CD14-positive monocyte (primary cell): ENCODE results near the gene KRTAP5-6. TPM values are rescaled to one million over a fixed set of nuclear protein-coding genes. Genes with fewer than 3 reads are reported as not detected.

Source experiments
- DNase-seq, 3 donors: peaks; one replicate each; pipeline ENCODE4 v3.0.0-alpha.2; 2011 to 2022
- H2AFZ ChIP-seq: 2 replicates; pipeline ENCODE4 v1.6.0; 2012; ENCODE audit warnings: mild to moderate bottlenecking, low read depth, low read length, inconsistent platforms; ENCODE audit not compliant: insufficient read depth, poor library complexity, severe bottlenecking
- H3K27ac ChIP-seq, 2 donors: 1 replicate in 1 of 2; 2 replicates in 1 of 2; pipeline ENCODE4 v1.5.1; 2012 to 2013; ENCODE audit warnings: low read length in 2 of 2, control low read depth in 1 of 2, inconsistent platforms in 1 of 2, low read depth in 1 of 2, mild to moderate bottlenecking in 1 of 2
- H3K27me3 ChIP-seq, 2 donors: one replicate each; pipeline versions ENCODE4 v1.6.0 to v1.6.1; 2011 to 2013; ENCODE audit warnings: low read length in 2 of 2; ENCODE audit not compliant: control insufficient read depth in 2 of 2, insufficient read depth in 2 of 2
- H3K36me3 ChIP-seq, 2 donors: replicated peaks in 1 of 2; 1 replicate in 1 of 2; 2 replicates in 1 of 2; pipeline versions ENCODE4 v1.5.1 to v1.6.1; 2012 to 2013; ENCODE audit warnings: low read length in 2 of 2, control low read depth in 1 of 2, inconsistent platforms in 1 of 2, mild to moderate bottlenecking in 1 of 2; ENCODE audit not compliant: insufficient read depth in 2 of 2, control insufficient read depth in 1 of 2
- H3K4me1 ChIP-seq, 2 donors: 1 replicate in 1 of 2; 2 replicates in 1 of 2; pipeline versions ENCODE4 v1.5.1 to v1.6.1; 2012 to 2013; ENCODE audit warnings: low read length in 2 of 2, control low read depth in 1 of 2, inconsistent platforms in 1 of 2, mild to moderate bottlenecking in 1 of 2, moderate library complexity in 1 of 2; ENCODE audit not compliant: insufficient read depth in 2 of 2, control insufficient read depth in 1 of 2
- H3K4me2 ChIP-seq: replicated peaks from 2 replicates; pipeline ENCODE3; 2012; ENCODE audit warnings: low read length, moderate library complexity, mild to moderate bottlenecking; ENCODE audit not compliant: poor library complexity, severe bottlenecking; ENCODE audit errors: extremely low read depth
- H3K4me3 ChIP-seq, 3 experiments: fragments of 200-600 bp in 1 of 3; sonication (generic) in 1 of 3; replicated peaks in 1 of 3; 1 replicate in 2 of 3; 2 replicates in 1 of 3; pipeline ENCODE4 v1.5.1; 2011 to 2013; ENCODE audit warnings: low read length in 3 of 3, mild to moderate bottlenecking in 3 of 3, control low read depth in 2 of 3, low read depth in 2 of 3, inconsistent platforms in 1 of 3, moderate library complexity in 1 of 3
- H3K79me2 ChIP-seq: 2 replicates; pipeline ENCODE4 v1.6.0; 2012; ENCODE audit warnings: mild to moderate bottlenecking, control low read depth, inconsistent platforms, low read length, moderate library complexity; ENCODE audit not compliant: insufficient read depth
- H3K9ac ChIP-seq: 2 replicates; pipeline ENCODE4 v1.6.0; 2017; ENCODE audit warnings: low read length, mild to moderate bottlenecking; ENCODE audit not compliant: insufficient read depth, poor library complexity, severe bottlenecking
- H3K9me3 ChIP-seq, 2 donors: replicated peaks in 1 of 2; 1 replicate in 1 of 2; 2 replicates in 1 of 2; pipeline versions ENCODE4 v1.5.1 to v1.6.1; 2012 to 2013; ENCODE audit warnings: low read length in 2 of 2, control low read depth in 1 of 2; ENCODE audit not compliant: control insufficient read depth in 1 of 2, insufficient read depth in 1 of 2
- H4K20me1 ChIP-seq: 2 replicates; pipeline ENCODE4 v1.6.0; 2012; ENCODE audit warnings: mild to moderate bottlenecking, low read length, control low read depth, moderate library complexity; ENCODE audit not compliant: insufficient read depth
- H3K27ac Mint-ChIP-seq, 7 donors: one replicate each; pipeline ENCODE4 v1.8.0; 2020; ENCODE audit warnings: mild to moderate bottlenecking in 7 of 7, mixed read lengths in 7 of 7, moderate library complexity in 6 of 7, inconsistent platforms in 2 of 7
- H3K27me3 Mint-ChIP-seq, 3 donors: one replicate each; pipeline ENCODE4 v1.8.0; 2021 to 2022; ENCODE audit warnings: low read depth in 3 of 3, mild to moderate bottlenecking in 3 of 3, mixed read lengths in 3 of 3, moderate library complexity in 3 of 3, inconsistent platforms in 1 of 3
- H3K36me3 Mint-ChIP-seq, 2 donors: one replicate each; pipeline ENCODE4 v1.8.0; 2020; ENCODE audit warnings: mixed read lengths in 2 of 2, inconsistent platforms in 1 of 2, mild to moderate bottlenecking in 1 of 2
- H3K4me1 Mint-ChIP-seq: one replicate; pipeline ENCODE4 v1.8.0; 2020; ENCODE audit warnings: mild to moderate bottlenecking, mixed read lengths
- H3K4me3 Mint-ChIP-seq, 2 donors: one replicate each; pipeline ENCODE4 v1.8.0; 2020; ENCODE audit warnings: mild to moderate bottlenecking in 2 of 2, mixed read lengths in 2 of 2, moderate library complexity in 1 of 2
- H3K9me3 Mint-ChIP-seq, 7 donors: one replicate each; pipeline ENCODE4 v1.8.0; 2020 to 2022; ENCODE audit warnings: mixed read lengths in 7 of 7, mild to moderate bottlenecking in 6 of 7, moderate library complexity in 6 of 7, inconsistent platforms in 2 of 7
- WGBS: methylation state at CpG from one replicate; pipeline ENCODE4 v1.1.5; 2013; ENCODE audit warnings: missing lambda C conversion rate; ENCODE audit not compliant: insufficient coverage; 5-methylcytosine and 5-hydroxymethylcytosine counted together
- intact Hi-C, 2 donors: fragments of 100-400 bp; cut with micrococcal nuclease; formaldehyde crosslinking; loops; one replicate each; pipeline versions ENCODE4 v1.15.0 to v1.15.1; 2023
- polyA plus RNA-seq, 3 donors: library from polyadenylated mRNA; depleted of rRNA in 1 of 3; unstranded in 2 of 3; stranded (reverse) in 1 of 3; fragments of 300-500 nt in 2 of 3; fragments of >200 nt in 1 of 3; fragmentation: Illumina TruSeq in 2 of 3; gene quantifications; 1 replicate in 2 of 3; 2 replicates in 1 of 3; pipeline ENCODE4 v1.2.3, GENCODE V29; 2012 to 2021
- TF ChIP-seq, protein P1 (sequence below): fragments of 200-600 bp; IDR thresholded peaks from one replicate; pipeline ENCODE4 v1.8.0; 2022; ENCODE audit warnings: antibody characterized with exemption, mild to moderate bottlenecking

The KRTAP5-6 gene
- polyA plus RNA-seq, 3 donors, result not detected

DNA sequence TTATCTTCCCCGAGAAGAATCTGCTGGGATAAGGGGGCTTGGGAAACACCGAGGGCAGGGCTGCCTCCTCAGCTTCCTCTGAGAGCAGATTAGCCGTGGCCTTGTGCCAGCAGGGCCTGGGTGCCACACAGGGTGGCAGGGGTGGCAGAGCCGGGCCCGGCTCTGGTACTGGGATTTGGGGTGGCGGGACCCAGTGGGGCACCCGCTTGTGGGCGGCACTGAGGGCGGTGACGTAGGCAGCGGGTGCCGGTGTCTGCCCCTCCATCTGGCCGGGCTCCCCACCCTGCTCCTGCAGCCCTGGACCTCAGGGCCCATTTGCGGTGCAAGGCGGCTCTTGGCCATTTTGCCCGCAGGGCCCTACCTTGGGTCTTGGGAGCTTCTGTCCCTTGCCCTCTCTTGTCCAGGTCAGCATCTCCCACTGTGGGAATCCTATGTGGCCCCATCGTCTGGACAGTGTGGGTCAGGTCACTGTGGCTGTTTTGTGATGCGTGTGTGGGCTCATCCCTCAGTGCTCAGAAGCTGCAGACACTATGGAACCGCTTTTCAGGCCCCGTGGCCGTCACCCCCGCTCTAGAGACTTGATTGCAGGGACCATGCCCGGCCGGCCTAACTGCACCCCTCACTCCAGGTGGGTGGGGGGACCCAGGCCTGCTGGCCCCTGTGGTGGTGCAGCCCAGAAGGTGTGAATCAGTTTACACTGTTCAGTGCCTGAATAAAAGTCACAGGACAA lies 29.7 kb upstream of the KRTAP5-6 start:
- WGBS, result 92% methylated on average over 19 of the region's 24 CpGs
- H3K36me3 ChIP-seq, result no peaks in the 10 kb centered on the region
- Mint-ChIP-seq H3K27ac (no peak overlapping the region), H3K9me3 (no peaks in the 10 kb centered on the region), H3K27me3 (peaks cover 28 to 47% (median 28%) of the 10 kb centered on the region in 3 donors), H3K4me3 (no peak overlapping the region), H3K36me3 (no peaks in the 10 kb centered on the region), H3K4me1 (no peaks in the 10 kb centered on the region)
- H3K27ac ChIP-seq, result no peak overlapping the region
- TF ChIP-seq, protein P1, sequence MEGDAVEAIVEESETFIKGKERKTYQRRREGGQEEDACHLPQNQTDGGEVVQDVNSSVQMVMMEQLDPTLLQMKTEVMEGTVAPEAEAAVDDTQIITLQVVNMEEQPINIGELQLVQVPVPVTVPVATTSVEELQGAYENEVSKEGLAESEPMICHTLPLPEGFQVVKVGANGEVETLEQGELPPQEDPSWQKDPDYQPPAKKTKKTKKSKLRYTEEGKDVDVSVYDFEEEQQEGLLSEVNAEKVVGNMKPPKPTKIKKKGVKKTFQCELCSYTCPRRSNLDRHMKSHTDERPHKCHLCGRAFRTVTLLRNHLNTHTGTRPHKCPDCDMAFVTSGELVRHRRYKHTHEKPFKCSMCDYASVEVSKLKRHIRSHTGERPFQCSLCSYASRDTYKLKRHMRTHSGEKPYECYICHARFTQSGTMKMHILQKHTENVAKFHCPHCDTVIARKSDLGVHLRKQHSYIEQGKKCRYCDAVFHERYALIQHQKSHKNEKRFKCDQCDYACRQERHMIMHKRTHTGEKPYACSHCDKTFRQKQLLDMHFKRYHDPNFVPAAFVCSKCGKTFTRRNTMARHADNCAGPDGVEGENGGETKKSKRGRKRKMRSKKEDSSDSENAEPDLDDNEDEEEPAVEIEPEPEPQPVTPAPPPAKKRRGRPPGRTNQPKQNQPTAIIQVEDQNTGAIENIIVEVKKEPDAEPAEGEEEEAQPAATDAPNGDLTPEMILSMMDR, result no peak
- no peak overlapping the region for H3K9ac ChIP-seq
- H3K27me3 ChIP-seq, result peaks cover 0 to 21% of the 10 kb centered on the region in 2 donors
- H3K4me2 ChIP-seq, result no peak overlapping the region
- no peak for DNase-seq
- no peak overlapping the region for H2AFZ ChIP-seq
- H4K20me1 ChIP-seq, result no peaks in the 10 kb centered on the region
- no peaks in the 10 kb centered on the region for H3K4me1 ChIP-seq
- intact Hi-C loops, result no loop called here
- no peaks in the 10 kb centered on the region for H3K9me3 ChIP-seq
- no peak overlapping the region for H3K4me3 ChIP-seq
- H3K79me2 ChIP-seq, result no peaks in the 10 kb centered on the region

DNA sequence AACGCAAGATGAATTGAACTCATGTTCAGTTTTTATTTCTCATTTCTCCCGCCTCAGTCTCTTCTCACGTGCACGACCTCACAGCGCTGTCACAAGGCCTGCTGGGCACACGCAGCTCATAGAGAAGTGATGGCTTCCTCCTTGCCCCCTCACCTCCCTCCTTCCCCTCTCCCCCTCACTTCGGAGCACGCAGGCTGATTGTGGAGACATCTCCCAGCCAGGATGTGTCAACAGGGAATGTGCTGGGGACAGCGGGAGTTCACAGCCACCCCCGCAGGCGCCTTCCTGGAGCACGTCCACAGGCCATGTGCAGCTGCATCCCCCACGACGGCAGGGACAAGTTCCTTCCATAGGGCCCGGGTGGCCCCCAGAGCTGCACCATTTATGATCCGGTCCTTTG lies 29.1 kb upstream of the KRTAP5-6 start:
- H3K9me3 ChIP-seq, result no peaks in the 10 kb centered on the region
- no peaks in the 10 kb centered on the region for H3K4me1 ChIP-seq
- no peak overlapping the region for H3K4me2 ChIP-seq
- H3K36me3 Mint-ChIP-seq, result no peaks in the 10 kb centered on the region
- H3K79me2 ChIP-seq, result no peaks in the 10 kb centered on the region
- H3K27me3 ChIP-seq, result peaks cover 0 to 21% of the 10 kb centered on the region in 2 donors
- TF ChIP-seq, protein P1, result no peak
- no peak overlapping the region for H2AFZ ChIP-seq
- H3K9ac ChIP-seq, result no peak overlapping the region
- H3K27ac ChIP-seq, result no peak overlapping the region
- 45% methylated on average over 16 of the region's 16 CpGs for WGBS
- H3K27me3 Mint-ChIP-seq, result peaks cover 24 to 44% (median 28%) of the 10 kb centered on the region in 3 donors
- H3K36me3 ChIP-seq, result no peaks in the 10 kb centered on the region
- H3K4me3 Mint-ChIP-seq, result no peak overlapping the region
- no peaks in the 10 kb centered on the region for H3K4me1 Mint-ChIP-seq
- no peaks in the 10 kb centered on the region for H3K9me3 Mint-ChIP-seq
- intact Hi-C loops, result no loop called here
- DNase-seq, result no peak
- no peak overlapping the region for H3K27ac Mint-ChIP-seq
- H4K20me1 ChIP-seq, result no peaks in the 10 kb centered on the region
- no peak overlapping the region for H3K4me3 ChIP-seq
